Fibroblast of the aortic adventitia (primary cell): Measurements from ENCODE around the gene TMEM270. TPM values are rescaled to one million over a fixed set of nuclear protein-coding genes. Genes with fewer than 3 reads are reported as not detected.

Experiments
- DNase-seq: peaks from one replicate; pipeline ENCODE4 v3.0.0-alpha.2; 2010; ENCODE audit warnings: low read depth
- H3K4me3 ChIP-seq: 2 replicates; pipeline ENCODE4 v1.5.1; 2011; ENCODE audit warnings: low read depth, mild to moderate bottlenecking, control low read depth, low read length, moderate library complexity
- total RNA-seq: library from RNA; depleted of rRNA; stranded (reverse); fragments of >200 nt; gene quantifications from 2 replicates; pipeline ENCODE4 v1.2.3, GENCODE V29; 2012; ENCODE audit warnings: low replicate concordance
- TF ChIP-seq, protein P1 (sequence below): IDR thresholded peaks from 2 replicates; pipeline ENCODE4 v1.5.1; 2011; ENCODE audit warnings: mild to moderate bottlenecking, low read length, control low read depth, inconsistent platforms; ENCODE audit not compliant: insufficient read depth

The TMEM270 gene
- total RNA-seq, 1 donor: not detected

GRCh38 chr7:73908123-73908611 is 47.2 kb downstream of the TMEM270 start:
- TF ChIP-seq, protein P1, sequence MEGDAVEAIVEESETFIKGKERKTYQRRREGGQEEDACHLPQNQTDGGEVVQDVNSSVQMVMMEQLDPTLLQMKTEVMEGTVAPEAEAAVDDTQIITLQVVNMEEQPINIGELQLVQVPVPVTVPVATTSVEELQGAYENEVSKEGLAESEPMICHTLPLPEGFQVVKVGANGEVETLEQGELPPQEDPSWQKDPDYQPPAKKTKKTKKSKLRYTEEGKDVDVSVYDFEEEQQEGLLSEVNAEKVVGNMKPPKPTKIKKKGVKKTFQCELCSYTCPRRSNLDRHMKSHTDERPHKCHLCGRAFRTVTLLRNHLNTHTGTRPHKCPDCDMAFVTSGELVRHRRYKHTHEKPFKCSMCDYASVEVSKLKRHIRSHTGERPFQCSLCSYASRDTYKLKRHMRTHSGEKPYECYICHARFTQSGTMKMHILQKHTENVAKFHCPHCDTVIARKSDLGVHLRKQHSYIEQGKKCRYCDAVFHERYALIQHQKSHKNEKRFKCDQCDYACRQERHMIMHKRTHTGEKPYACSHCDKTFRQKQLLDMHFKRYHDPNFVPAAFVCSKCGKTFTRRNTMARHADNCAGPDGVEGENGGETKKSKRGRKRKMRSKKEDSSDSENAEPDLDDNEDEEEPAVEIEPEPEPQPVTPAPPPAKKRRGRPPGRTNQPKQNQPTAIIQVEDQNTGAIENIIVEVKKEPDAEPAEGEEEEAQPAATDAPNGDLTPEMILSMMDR: no peak
- H3K4me3 ChIP-seq: no peak overlapping the region
- no peak for DNase-seq

- no peak for DNase-seq
- TF ChIP-seq, protein P1: no peak
- no peak overlapping the region for H3K4me3 ChIP-seq
Measured at GRCh38 chr7:73909051-73909941, 48.3 kb downstream of the TMEM270 start.

GRCh38 chr7:73909996-73910395 is 49.0 kb downstream of the TMEM270 start:
- H3K4me3 ChIP-seq: no peak overlapping the region
- DNase-seq: no peak
- TF ChIP-seq, protein P1: no peak

DNA sequence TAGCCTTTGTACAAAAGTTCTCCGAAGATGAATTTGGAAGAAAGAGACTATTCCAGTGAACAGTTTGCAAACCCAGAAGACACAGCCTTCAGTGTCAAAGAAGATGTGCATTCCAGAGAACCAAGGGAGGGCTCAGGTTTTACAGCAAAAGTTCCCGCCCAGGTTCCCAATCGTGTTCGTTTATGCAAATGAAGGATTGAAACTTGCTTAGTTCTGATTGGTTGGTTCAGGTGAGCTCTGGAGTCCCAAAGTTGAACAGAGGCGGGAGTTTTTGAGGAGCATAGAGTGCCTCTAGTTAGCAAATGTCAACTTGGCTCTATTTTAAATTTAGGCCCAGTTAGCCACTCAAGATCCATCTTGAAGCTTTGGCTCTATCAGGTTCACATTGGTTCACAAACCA is 51.3 kb downstream of the TMEM270 start:
- TF ChIP-seq, protein P1: no peak
- H3K4me3 ChIP-seq: no peak overlapping the region
- no peak for DNase-seq

Other genes starting within 250 kb of the TMEM270 start
- 0.72 and 2.0 TPM in 2 replicates for gene MLXIPL, start 236.6 kb upstream of the TMEM270 start, total RNA-seq
- gene VPS37D, start 193.3 kb upstream of the TMEM270 start, total RNA-seq: 1.9 and 31.2 TPM in 2 replicates
- gene DNAJC30, start 177.7 kb upstream of the TMEM270 start, total RNA-seq: 1.9 and 3.4 TPM in 2 replicates
- 28.6 and 69.4 TPM in 2 replicates for gene BUD23, start 177.6 kb upstream of the TMEM270 start, total RNA-seq
- 3.6 and 27.9 TPM in 2 replicates for gene STX1A, start 141.5 kb upstream of the TMEM270 start, total RNA-seq
- 5.0 and 14.8 TPM in 2 replicates for gene ABHD11, start 122.4 kb upstream of the TMEM270 start, total RNA-seq
- gene CLDN3, start 90.9 kb upstream of the TMEM270 start, total RNA-seq: not detected in 2 replicates
- 0.54 and 0.74 TPM in 2 replicates for gene CLDN4, start 30.2 kb upstream of the TMEM270 start, total RNA-seq
- 6.1 and 10.7 TPM in 2 replicates for gene METTL27, start 18.6 kb upstream of the TMEM270 start, total RNA-seq
- 22.3 and 101 TPM in 2 replicates for gene ELN, start 167.0 kb downstream of the TMEM270 start, total RNA-seq
- gene LIMK1, start 222.6 kb downstream of the TMEM270 start, total RNA-seq: 30.3 and 48.3 TPM in 2 replicates